HG02870 (cell line): Measurements from ENCODE around the gene PHF5A.
"Not testable (repeated sequence)": the region's sequence is repeated elsewhere in the genome, so short reads cannot be mapped to it uniquely, and the experiment has no call there.

ENCODE experiments used
- ATAC-seq: cut with Tn5 transposase; IDR thresholded peaks from one replicate; pipeline ENCODE4 v1.9.1; 2021; ENCODE audit warnings: mild to moderate bottlenecking, moderate library complexity; ENCODE audit not compliant: unreplicated experiment

Gene PHF5A

GRCh38 chr22:41447435-41448188, 20.9 kb downstream of the PHF5A start:
- ATAC-seq = no peak

- peak; percentile 32 for ATAC-seq
Measured at GRCh38 chr22:41446639-41447434, 21.7 kb downstream of the PHF5A start, which contains the start of gene TOB2. Gene TOB2 (minus strand): TSS chr22:41446801. CDS start chr22:41437345, 9,456 bp downstream.

DNA sequence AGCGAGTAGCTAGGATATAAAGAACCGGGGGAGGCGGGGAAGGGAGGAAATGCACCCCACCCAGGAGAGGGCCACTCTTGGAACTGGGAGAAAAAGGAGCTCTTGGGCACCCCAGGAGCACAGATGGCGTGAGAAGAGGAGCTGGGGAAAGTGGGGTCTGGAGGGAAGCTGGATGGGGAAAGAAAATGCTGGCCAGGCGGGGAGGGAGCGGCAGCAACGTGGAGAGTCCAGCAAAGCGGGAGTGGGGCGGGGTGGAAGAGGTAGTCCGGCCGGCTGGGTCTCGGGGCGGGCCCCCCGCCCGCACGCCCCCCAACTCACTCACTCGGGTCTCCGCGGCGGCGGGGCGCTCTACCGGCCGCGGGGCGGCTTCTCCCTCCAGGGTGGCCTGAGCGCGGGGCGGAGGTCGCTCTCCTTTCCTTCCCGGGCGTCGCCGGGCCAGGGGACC, 22.4 kb downstream of the PHF5A start:
- no peak for ATAC-seq

DNA sequence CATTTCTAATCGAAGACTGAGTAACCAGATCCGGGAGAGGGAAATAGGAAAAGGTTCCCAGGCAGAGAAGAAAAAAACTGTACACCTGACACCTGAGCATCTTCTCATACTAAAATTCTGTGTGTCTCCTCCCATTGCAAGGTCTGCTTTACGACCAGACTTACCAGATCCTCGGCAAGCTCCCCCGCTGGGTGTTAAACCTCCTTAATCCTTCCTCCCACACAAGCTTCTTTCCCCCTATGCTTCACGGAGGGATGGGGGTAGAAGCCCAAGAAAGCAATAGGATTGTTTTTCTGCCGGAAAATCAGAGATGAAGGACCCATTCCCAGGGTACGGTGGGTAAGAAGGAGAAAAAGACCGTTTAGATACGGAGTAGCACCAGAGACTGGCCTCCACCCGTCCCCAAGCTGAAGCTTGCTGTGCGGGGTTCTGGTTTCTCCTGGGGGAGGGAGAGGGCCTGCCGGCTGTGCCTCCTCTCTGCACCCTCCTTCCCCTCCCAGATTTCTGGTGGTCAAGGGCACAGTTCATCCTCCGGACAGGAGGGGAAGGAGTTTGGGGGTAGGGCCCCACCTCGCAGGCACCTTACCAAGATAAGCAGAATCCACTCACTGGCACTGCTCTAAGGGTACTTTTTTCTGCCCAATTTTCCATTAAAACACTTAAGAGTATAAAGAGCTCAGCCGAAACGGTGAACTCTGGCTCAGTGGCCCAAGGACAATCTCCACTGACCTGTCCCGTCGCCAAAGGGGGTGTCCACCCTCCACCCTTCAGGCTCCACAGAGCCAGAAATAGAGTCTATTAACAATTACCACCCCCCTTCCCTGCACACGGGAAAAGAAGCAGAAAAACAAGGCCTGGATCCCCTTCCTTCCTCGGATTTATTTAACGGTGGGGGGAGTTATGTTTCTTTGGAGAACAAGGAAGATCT, 23.1 kb downstream of the PHF5A start:
- ATAC-seq = no peak

GRCh38 chr22:41444360-41445128, 23.9 kb downstream of the PHF5A start:
- ATAC-seq = peak; percentile 52

- no peak for ATAC-seq
Measured at GRCh38 chr22:41442240-41442792, 26.2 kb downstream of the PHF5A start.

DNA sequence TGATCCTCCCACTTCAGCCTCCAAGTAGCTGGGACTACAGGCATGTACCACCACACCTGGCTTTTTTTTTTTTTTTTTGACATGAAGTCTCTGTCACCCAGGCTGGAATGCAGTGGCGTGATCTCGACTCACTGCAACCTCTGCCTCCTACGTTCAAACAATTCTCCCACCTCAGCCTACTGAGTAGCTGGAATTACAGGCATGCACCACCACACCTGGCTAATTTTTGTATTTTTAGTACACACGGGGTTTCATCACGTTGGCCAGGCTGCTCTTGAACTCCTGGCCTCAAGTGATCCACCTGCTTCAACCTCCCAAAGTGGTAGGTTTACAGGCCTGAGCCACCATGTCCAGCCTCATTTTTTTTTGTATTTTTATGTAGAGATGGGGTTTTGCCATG, 28.0 kb downstream of the PHF5A start:
- not testable (repeated sequence) for ATAC-seq

DNA sequence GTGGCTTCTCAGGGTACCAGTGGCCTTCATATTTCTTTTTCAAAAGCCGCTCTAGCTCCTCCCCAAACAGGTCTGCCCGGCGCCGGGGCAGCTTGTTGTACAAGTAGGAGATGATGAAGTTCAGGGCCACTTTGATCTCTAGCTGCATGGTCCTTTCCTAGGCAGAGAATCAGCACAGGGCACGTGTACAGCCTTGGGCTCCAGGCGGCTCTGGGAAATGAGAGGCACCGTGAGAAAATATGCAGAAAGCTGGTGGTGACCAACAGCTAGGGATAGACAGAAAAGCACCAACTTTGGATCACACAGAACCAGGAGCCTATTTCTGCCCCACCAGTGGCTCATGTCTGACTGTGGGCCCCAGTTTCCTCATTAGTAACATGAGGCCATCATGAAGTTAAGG, 31.3 kb downstream of the PHF5A start:
- no peak for ATAC-seq

GRCh38 chr22:41436322-41437113, 32.0 kb downstream of the PHF5A start:
- no peak for ATAC-seq

DNA sequence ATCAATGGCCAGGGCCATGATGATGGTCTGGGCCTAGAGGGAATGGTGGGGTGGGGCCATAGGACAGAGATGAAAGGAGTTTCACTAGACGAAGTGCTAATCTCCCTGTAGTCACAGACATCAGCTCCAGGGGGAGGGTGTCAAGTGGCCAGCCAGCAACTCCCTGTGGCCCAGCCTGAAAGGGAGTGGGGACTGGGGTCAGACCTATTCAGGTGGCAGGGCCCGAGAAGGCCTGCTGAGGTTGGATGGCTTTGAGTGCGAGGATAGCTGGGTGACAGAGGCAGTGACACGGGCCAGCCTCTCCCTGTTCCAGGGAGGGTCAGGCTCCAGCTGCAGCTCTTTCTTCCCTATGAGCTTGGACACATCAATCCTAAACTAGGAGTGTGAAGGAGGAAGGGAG, 32.9 kb downstream of the PHF5A start:
- ATAC-seq = no peak

DNA sequence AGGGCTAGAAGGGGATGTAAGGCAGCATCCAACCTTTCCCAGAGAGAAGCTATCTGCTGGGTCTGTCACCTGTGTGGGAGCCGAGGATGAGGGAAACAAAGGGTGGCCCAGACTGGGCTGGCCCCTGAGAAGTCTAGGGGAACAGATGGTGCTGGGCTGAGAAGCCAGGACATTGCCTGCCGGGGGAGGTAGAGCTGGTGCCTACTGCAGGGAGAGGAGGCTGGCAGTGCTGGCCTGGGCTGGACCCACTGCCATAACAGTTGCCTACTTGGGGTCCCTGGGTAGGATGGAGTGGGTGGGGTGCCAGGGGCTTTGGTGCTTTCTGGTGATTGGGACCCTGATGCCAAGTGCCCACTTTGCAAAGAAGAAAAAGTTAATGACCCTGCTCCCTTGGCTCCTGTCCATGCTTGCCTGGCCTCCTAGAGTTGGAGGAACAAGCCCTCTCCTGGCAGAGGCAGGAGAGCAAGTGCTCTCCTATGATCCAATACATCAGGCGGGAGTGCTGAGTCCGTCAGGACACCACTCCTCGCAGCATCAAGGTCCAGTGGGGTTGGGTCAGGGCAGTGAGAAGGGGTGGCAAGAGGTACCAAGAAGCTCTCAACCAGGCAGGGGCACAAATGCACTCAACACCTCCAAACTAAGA, 34.0 kb downstream of the PHF5A start:
- not testable (repeated sequence) for ATAC-seq

DNA sequence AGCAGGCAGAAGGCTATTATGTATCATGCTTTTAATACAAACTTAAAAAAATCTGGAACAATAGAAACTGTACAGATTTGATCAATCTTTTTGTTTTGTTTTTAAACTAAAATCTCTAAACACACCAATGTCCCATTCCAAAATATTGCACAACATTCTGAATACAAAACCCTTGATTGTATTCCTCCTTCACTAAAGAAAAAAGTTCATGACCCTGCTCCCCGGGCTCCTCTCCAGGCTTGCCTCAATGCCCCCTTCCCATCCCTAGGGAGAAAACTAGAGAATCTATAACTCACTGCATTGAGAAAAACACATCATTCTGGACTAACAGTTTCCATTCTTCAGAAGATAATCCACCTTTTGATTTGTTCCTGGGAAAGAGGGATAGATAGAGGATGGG, 35.0 kb downstream of the PHF5A start:
- not testable (repeated sequence) for ATAC-seq

DNA sequence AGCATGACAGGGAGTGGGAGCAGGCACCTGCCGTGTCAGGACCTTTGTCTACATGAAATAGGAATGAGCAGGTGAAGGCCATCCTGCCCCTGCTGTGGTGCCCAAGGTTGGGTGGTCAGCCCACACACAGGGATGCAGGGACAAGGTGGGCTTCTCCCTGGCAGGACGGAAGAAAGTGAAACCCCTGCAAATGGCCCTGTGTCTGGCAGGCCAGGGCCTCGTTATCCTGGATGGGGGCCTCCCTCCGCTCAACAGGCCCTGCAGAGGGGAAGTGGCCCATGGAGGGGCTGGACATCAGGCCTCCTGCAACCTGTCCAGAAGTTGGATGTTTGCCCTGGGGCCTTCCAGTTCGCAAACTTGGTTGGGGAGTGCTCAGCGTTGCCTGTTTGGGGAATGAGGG, 36.8 kb downstream of the PHF5A start:
- no peak for ATAC-seq

- no peak for ATAC-seq
Measured at GRCh38 chr22:41429951-41430332, 38.5 kb downstream of the PHF5A start.

DNA sequence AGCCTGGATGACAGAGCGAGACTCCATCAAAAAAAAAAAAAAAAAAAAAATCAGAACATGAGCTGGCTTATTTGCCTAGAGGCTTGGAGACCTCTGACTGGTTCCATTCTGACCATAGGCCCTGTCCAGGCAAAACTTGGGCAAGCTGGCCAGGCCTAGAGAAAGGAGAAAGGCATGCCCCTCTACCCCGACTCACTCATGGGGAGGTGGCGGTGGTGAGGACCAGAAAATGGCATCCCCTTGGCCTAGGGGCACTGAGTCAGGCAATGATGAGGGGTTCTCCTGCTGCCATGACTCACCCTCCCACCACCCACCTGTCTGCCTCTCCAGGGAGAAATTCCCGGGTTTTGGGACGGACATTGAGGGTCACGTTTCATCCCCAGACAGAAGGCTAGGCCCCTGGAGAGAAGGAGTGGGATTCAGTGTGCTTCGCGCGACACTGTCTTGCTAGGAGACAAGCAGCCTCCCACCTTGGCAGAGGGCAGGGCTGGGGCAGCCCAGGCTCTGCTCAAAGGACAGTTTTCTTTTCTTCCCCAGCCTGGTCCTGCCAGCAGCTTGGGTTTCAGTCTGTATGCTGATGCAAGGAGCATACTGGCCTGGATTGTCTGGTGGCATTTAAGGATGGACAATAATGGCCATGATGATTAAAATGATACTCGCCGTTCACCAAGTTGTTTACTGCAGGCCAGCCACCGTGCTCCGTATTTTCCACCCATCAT, 39.1 kb downstream of the PHF5A start:
- no peak for ATAC-seq

DNA sequence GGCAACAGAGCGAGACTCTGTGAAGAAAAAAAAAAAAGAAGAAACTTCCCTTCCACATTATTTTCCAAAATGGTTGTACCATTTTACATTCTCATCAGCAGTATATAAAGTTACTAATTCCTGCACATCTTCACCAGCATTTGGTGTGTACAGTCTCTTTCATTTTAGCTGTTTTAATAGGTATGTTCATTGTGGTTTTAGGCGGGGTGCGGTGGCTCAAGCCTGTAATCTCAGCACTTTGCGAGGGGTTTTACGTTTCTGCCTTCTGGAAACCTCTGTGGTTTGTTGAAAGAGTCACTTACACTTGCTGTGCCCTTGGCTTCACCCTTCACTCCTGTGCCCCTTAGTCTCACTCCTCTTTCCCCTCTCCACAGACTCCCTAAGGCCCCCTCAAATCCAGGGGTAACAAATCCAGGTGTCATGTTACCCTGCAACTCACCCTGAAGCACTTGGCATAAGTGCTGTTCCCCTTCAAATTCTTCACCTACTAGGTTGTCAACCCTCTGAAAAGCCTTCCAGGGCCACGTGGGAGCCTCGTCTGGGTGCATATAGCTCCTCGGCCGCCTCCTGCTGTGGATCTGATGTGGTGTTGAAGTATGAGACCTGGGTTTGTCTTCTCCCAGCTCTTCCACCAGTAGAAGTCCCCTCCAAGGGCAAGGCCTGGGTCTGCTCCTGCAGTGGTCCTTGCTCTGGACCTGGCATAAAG, 42.7 kb downstream of the PHF5A start:
- no peak for ATAC-seq

- no peak for ATAC-seq
Measured at GRCh38 chr22:41418717-41419116, 49.8 kb downstream of the PHF5A start.
